ENCODE data around the gene NUDT3.
"Not testable (repeated sequence)": the region's sequence is repeated elsewhere in the genome, so short reads cannot be mapped to it uniquely, and the experiment has no call there.

The NUDT3 gene

GRCh38 chr6:34280216-34280615 is 112.3 kb downstream of the NUDT3 start:
- DNase-seq = no peak

DNA sequence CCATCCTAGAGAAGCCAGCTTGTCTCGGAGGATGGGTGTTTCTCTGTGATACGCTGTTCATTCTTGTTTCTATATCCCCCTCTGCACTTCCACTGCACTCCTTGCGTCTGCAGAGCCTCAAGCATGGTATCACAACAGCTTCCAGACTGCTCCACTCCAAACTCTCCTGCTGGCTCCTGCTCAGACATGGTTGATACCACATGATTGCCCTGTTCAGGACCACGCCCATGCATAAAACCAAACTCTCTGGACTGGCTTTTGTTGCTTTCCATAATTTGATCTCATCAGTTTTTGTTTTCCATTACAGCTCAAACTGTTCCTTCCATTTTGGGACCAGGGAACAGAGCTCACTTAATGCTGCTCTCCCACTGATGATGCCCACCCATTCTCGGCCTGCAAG is 113.6 kb downstream of the NUDT3 start:
- no peak for DNase-seq

DNA sequence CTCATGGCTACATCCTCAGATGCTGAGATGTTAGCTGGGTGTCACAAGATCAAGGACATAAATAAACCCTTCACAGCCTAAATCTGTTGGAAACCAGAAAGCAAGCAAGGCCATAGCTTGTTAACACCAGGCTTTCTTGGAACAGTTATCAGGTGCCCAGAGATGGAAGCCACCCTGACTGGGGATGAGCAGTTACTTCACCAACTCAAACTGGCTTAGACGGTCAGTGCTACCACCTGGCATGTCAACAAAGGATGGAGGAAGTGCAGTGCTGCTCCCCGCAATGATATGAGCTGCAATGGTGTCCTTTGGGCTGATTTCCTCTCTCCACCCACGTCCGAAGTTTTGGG is 114.7 kb downstream of the NUDT3 start:
- no peak for DNase-seq

DNA sequence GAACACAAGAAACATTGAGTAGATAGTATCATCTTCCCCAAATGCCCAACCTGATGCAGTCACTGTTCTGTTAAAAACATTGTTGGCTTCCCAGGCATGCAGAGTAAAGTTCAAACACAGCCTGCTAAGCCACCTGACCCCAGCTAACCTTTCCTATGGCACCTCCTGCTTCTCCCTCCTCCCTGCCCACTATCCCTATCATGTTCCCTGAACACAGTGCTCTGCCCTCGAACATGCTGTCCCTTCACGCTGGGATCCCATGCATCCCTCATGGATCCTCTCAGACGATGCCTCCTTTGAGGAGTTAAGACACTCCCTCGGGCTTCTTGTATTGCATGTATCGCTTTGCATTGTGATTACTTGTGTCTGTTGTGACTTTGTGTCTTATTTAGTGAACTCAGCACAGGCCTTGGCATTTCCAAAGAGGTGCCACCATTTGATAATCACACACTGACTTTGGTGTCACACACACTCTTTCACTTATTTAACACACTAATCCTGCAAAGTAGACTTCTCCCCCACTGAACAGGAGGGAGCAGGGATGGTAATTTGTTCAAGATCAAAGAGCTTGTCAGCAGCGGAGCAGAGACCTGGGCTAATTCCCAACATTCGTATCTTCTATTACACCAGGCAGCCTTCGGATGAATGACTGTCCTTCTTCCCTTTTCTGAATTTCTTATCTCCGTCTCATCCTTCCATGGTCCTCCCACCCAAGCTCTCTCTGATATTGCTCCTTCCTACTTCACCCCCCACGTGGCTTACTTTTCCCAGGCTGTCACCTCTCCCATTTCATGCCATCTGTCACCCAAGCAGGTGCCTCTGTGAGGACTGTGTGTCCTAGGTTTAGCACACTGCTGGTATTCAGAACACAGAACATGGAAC is 115.3 kb downstream of the NUDT3 start:
- DNase-seq = peak; percentile 61

DNA sequence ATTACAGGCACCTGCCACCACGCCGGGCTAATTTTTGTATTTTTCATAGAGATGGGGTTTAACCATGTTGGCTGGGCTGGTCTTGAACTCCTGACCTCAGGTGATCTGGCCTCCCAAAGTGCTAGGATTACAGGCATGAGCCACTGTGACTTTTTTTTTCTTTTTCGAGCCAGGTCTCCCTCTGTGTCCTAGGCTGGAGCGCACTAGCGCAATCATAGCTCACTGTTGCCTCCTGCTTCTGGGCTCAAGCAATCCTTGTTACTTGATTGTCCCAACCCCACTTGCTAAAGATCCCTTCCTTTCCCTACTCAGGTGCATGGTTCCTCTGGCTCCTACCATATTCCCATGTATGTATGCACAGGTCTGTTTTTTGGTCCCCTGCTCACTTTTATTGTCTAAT is 116.3 kb downstream of the NUDT3 start:
- no peak for DNase-seq

GRCh38 chr6:34275128-34275804 is 117.2 kb downstream of the NUDT3 start:
- no peak for DNase-seq

DNA sequence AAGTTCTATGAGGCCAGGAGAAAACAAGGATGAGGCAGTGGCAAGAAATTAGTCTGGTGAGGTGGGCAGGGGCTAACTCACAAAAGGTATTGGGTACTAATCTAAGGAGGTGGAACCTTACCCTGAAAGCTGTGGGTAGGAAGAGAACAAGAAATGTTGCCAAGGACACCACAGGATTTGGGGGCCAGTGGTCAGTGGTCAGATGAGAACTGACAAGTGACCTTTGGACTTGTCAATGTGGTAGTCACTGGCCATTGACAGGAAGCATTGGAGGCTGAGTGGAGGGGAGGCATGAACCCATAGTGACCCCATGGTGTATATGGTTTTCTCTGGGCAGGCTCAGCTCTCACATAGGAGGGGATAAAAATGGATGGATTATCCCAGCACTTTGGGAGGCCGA is 118.3 kb downstream of the NUDT3 start:
- DNase-seq = no peak

DNA sequence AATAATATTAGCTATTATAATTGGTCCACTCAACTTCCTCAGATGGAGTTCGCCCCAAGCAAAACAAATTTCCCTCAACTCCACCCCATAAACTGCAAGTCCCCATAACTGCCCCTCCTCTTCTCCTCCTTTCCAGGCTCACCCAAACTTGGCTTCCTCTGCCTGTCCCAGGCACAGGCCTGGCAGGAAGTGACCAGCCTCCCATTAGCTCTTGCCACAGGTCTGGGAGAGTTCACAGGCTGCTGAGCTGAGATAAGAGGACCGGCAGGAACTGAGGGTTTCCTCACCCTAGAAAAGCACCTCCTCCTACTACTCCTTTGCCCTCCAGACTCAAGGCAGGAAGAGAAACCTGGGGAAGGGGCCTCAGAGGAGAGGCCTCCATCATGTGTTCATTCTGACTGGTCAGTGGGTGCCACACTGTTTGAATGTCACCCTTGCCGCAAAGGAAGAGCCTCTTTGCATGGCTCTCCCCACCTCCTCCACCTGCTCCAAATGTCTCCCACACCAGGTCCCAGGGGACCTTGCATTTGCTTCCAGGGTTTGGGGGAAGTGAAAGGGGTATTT is 119.1 kb downstream of the NUDT3 start:
- DNase-seq = no peak

- DNase-seq = no peak
These were observed 120.2 kb downstream of the NUDT3 start for GRCh38 chr6:34272013-34272926.

- not testable (repeated sequence) for DNase-seq
These were observed 122.7 kb downstream of the NUDT3 start for GRCh38 chr6:34269658-34270341.

DNA sequence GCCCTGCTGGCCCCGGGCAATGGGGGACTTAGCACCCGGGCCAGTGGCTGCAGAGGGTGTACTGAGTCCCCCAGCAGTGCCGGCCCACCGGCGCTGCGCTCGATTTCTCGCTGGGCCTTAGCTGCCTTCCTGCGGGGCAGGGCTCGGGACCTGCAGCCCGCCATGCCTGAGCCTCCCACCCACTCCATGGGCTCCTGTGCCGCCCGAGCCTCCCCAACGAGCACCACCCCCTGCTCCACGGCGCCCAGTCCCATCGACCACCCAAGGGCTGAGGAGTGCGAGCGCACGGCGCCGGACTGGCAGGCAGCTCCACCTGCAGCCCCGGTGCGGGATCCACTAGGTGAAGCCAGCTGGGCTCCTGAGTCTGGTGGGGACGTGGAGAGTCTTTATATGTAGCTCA is 123.3 kb downstream of the NUDT3 start:
- DNase-seq = not testable (repeated sequence)

GRCh38 chr6:34267746-34268145 is 124.7 kb downstream of the NUDT3 start:
- no peak for DNase-seq

GRCh38 chr6:34263484-34263883 is 129.0 kb downstream of the NUDT3 start:
- DNase-seq = not testable (repeated sequence)

DNA sequence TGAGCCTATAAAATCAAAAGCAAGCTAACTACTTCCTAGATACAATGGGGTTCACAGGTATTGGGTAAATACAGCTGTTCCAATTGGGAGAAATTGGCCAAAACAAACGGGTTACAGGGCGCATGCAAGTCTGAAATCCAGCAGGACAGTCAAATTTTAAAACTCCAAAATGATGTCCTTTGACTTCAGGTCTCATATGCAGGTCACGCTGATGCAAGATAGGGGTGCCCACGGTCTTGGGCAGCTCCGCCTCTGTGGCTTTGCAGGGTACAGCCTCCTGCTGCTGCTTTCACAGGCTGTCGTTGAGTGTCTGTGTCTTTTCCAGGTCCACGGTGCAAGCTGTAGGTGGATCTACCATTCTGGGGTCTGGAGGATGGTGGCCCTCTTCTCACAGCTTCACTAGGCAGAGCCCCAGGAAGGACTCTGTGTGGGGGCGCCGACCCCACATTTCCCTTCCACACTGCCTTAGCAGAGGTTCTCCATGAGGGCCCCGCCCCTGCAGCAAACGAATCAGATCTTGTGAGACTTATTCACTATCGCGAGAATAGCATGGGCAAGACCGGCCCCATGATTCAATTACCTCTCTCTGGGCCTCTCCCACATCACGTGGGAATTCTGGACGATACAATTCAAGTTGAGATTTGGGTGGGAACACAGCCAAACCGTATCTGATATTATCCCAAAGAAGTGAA is 131.7 kb downstream of the NUDT3 start:
- no peak for DNase-seq

DNA sequence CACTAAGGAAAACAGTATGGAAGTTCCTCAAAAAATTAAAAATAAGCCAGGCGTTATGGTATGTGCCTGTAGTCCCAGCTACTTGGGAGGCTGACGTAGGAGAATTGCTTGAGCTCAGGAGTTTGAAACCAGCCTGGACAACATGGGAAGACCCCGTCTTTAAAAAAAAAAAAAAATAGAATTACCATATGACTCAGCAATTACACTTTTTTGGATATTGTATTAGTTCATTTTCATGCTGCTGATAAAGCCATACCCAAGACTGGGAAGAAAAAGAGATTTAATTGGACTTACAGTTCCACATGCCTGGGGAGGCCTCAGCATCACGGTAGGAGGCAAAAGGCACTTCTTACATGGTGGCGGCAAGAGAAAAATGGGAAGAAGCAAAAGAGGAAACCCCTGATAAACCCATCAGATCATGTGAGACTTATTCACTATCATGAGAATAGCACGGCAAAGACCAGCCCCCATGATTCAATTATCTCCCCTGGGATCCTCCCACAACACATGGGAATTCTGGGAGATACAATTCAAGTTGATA is 132.9 kb downstream of the NUDT3 start:
- no peak for DNase-seq

DNA sequence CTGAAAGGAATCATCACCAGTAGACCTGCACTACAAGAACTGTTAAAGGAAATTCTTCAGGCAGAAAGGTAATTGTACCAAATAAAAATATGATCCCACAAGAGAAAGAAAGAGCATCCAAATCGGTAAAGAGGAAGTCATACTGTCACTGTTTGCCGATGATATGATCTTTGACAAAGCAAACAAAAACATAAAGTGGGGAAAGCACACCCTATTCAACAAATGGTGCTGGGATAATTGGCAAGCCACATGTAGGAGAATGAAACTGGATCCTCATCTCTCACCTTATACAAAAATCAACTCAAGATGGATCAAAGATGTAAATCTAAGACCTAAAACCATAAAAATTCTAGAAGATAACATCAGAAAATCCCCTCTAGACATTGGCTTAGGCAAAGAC is 140.1 kb downstream of the NUDT3 start:
- DNase-seq = not testable (repeated sequence)

- DNase-seq = no peak
These were observed 142.8 kb downstream of the NUDT3 start for GRCh38 chr6:34249469-34250261.

DNA sequence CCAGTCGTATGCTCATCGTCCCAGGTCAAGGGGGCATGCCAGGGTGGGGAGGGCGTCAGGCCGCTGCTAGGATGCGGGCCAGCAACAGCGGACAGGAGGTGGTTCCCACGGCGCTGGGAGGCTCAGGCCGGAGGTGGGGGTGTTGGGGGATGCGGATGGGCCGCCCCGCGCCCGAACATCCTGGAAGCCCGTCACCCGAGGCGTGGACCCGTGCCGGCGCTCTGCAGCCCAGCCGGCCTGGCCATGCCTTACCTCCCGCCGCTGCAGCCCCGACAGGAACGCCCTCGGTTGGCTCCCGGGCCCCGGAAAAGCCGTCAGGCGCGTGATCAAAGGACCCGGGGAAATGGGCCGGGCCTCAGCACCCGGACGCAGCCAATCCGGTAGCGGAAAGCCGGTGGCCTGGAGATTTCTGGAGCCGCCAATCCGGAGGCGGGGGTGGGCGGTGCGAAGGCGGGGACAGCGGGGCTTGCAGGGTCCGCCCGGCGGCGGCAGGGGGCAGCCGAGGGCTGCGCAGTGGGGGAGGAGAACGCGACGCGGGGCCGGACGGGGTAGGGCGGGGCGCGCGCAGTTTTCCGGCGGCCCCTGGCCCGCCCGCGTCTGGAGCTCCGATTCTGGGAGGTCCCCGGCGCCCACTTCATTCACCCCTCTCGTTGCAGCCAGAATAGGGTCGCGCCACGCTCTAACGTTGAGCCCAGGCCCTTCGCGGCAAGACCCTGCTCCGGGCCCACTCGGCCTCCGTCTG is 143.6 kb downstream of the NUDT3 start, which contains the start of gene SMIM29:
TSS of gene SMIM29 (minus strand) at position 280 of the 742 bp plus-strand sequence. CDS start 1,215 bp downstream, outside the sequence.
- DNase-seq = peak; percentile 98

DNA sequence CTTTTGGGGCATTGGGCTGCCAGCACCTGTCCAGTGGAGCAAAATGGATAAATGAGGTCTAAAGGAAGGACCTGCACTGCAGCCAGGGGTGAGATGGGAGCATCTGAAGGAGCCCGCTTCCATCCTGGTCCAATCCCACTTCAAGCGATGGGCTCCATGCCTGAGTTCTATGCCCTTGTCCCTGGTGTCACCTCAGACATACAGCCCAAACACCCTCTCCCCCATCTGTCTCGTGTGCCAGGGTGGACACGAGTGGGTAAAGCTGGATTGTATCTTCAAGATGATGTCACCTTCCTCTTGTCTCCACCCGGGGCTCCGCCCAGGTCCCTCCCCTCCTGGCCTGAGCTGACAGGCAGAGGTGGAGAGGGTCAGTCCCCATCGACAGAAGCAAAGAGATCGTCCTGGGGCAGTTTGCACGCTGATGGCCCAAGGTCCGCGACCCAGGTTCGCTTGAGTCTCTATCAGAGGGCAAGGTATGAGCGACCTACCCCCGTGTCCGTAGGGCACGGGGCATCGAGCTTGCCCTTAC is 144.2 kb downstream of the NUDT3 start:
- peak; percentile 69 for DNase-seq

Measured in NCI-H82 (cell line).